Mesenchymal stem cell (in vitro differentiated cells and primary cell): ENCODE results near the gene TUBB1. TPM values are rescaled to one million over a fixed set of nuclear protein-coding genes. Genes with fewer than 3 reads are reported as not detected.
A peak's percentile ranks its signal among the peaks of the same experiment; 100 is the strongest.

Source experiments
- DNase-seq: peaks from one replicate; pipeline ENCODE4 v3.0.0-alpha.2; 2013
- H2AFZ ChIP-seq: one replicate; pipeline ENCODE4 v1.6.1; 2013; ENCODE audit warnings: low read depth, mild to moderate bottlenecking, control low read depth, inconsistent platforms, low read length, moderate library complexity
- H2AK5ac ChIP-seq: 2 replicates; pipeline ENCODE4 v1.6.1; 2013; ENCODE audit warnings: low read length, moderate library complexity, mild to moderate bottlenecking, inconsistent platforms; ENCODE audit not compliant: severe bottlenecking
- H2BK120ac ChIP-seq: one replicate; pipeline ENCODE4 v1.6.1; 2013; ENCODE audit warnings: low read depth, mild to moderate bottlenecking, inconsistent platforms, low read length, moderate library complexity
- H2BK12ac ChIP-seq, 2 experiments: one replicate each; pipeline ENCODE4 v1.6.1; 2013; ENCODE audit warnings: inconsistent platforms in 2 of 2, low read length in 2 of 2, mild to moderate bottlenecking in 2 of 2, moderate library complexity in 2 of 2, control low read depth in 1 of 2
- H2BK15ac ChIP-seq: one replicate; pipeline ENCODE4 v1.6.1; 2013; ENCODE audit warnings: mild to moderate bottlenecking, low read depth, inconsistent platforms; ENCODE audit not compliant: poor library complexity, severe bottlenecking
- H2BK5ac ChIP-seq: 2 replicates; pipeline ENCODE4 v1.6.1; 2013; ENCODE audit warnings: low read depth, mild to moderate bottlenecking, low read length, control low read depth, inconsistent platforms; ENCODE audit not compliant: poor library complexity, severe bottlenecking
- H3K14ac ChIP-seq, 2 experiments: one replicate each; pipeline ENCODE4 v1.6.1; 2013; ENCODE audit warnings: inconsistent platforms in 2 of 2, low read length in 2 of 2, control low read depth in 1 of 2, mild to moderate bottlenecking in 1 of 2, moderate library complexity in 1 of 2
- H3K18ac ChIP-seq, 2 experiments: one replicate each; pipeline ENCODE4 v1.6.1; 2013; ENCODE audit warnings: inconsistent platforms in 2 of 2, low read length in 2 of 2, control low read depth in 1 of 2, low read depth in 1 of 2, mild to moderate bottlenecking in 1 of 2
- H3K23ac ChIP-seq, 2 experiments: one replicate each; pipeline ENCODE4 v1.6.1; 2013; ENCODE audit warnings: inconsistent platforms in 2 of 2, low read length in 2 of 2, mild to moderate bottlenecking in 2 of 2, moderate library complexity in 2 of 2, control low read depth in 1 of 2
- H3K27ac ChIP-seq: 2 replicates; pipeline ENCODE4 v1.5.1; 2013; ENCODE audit warnings: mild to moderate bottlenecking, moderate library complexity, low read length, control low read depth, inconsistent platforms; ENCODE audit not compliant: poor library complexity, severe bottlenecking
- H3K27me3 ChIP-seq, 2 experiments: 2 replicates each; pipeline versions ENCODE4 v1.6.1 to v1.7.0; 2013; ENCODE audit warnings: low read length in 2 of 2, mild to moderate bottlenecking in 2 of 2, moderate library complexity in 2 of 2, control low read depth in 1 of 2, inconsistent platforms in 1 of 2; ENCODE audit not compliant: control insufficient read depth in 1 of 2, insufficient read depth in 1 of 2
- H3K36me3 ChIP-seq, 2 experiments: 2 replicates each; pipeline versions ENCODE4 v1.6.1 to v1.7.0; 2013; ENCODE audit warnings: low read length in 2 of 2, control low read depth in 1 of 2, inconsistent platforms in 1 of 2, low read depth in 1 of 2, mild to moderate bottlenecking in 1 of 2; ENCODE audit not compliant: insufficient read depth in 2 of 2, control insufficient read depth in 1 of 2
- H3K4ac ChIP-seq, 2 experiments: one replicate each; pipeline ENCODE4 v1.6.1; 2013; ENCODE audit warnings: inconsistent platforms in 2 of 2, low read length in 2 of 2, mild to moderate bottlenecking in 2 of 2, moderate library complexity in 2 of 2, control low read depth in 1 of 2, low read depth in 1 of 2
- H3K4me1 ChIP-seq: 2 replicates; pipeline ENCODE4 v1.6.1; 2013; ENCODE audit warnings: low read depth, low read length, control low read depth; ENCODE audit not compliant: control insufficient read depth, insufficient read depth
- H3K4me2 ChIP-seq: 2 replicates; pipeline ENCODE4 v1.6.1; 2013; ENCODE audit warnings: low read length, mild to moderate bottlenecking, inconsistent platforms; ENCODE audit not compliant: poor library complexity, severe bottlenecking
- H3K4me3 ChIP-seq, 2 experiments: 2 replicates each; pipeline versions ENCODE4 v1.5.1 to v1.7.0; 2013; ENCODE audit warnings: low read length in 2 of 2, mild to moderate bottlenecking in 2 of 2, control low read depth in 1 of 2, low read depth in 1 of 2; ENCODE audit not compliant: insufficient read depth in 1 of 2
- H3K79me1 ChIP-seq: replicated peaks from 2 replicates; pipeline ENCODE4 v1.6.1; 2013; ENCODE audit warnings: mild to moderate bottlenecking, control low read depth, low read length, inconsistent platforms; ENCODE audit not compliant: poor library complexity, severe bottlenecking
- H3K9ac ChIP-seq: 2 replicates; pipeline ENCODE4 v1.7.0; 2013; ENCODE audit warnings: mild to moderate bottlenecking, low read length, moderate library complexity
- H3K9me3 ChIP-seq: 2 replicates; pipeline ENCODE4 v1.7.0; 2013; ENCODE audit warnings: mild to moderate bottlenecking, low read length; ENCODE audit not compliant: control insufficient read depth
- H4K8ac ChIP-seq: one replicate; pipeline ENCODE4 v1.6.1; 2013; ENCODE audit warnings: inconsistent platforms, mild to moderate bottlenecking, low read length, moderate library complexity
- H4K91ac ChIP-seq: one replicate; pipeline ENCODE4 v1.6.1; 2013; ENCODE audit warnings: mild to moderate bottlenecking, low read length, inconsistent platforms
- WGBS: methylation state at CpG from one replicate; pipeline ENCODE4 v1.1.7; 2013; ENCODE audit warnings: mixed read lengths; 5-methylcytosine and 5-hydroxymethylcytosine counted together
- polyA plus RNA-seq, 2 experiments: library from polyadenylated mRNA; stranded (reverse); fragments of 200-250 nt; gene quantifications; one replicate each; pipeline ENCODE4 v1.2.3, GENCODE V29; 2013

Gene TUBB1
- polyA plus RNA-seq (2013, experiment 1 of 2) = not detected
- not detected for polyA plus RNA-seq (2013, experiment 2 of 2)

GRCh38 chr20:59019217-59019616 lies at the start of gene TUBB1:
Gene TUBB1, plus strand, starts transcription at chr20:59019429. Its CDS starts 94 bp downstream, at chr20:59019523.
- H4K91ac ChIP-seq = no peak within 1 kb of the TSS
- no peak within 1 kb of the TSS for H2BK15ac ChIP-seq
- no peak within 1 kb of the TSS for H3K4me2 ChIP-seq
- H3K27me3 ChIP-seq = no peaks in the 10 kb centered on the region
- no peak within 1 kb of the TSS for H2BK12ac ChIP-seq
- H3K4ac ChIP-seq = no peak within 1 kb of the TSS
- no peak within 1 kb of the TSS for H4K8ac ChIP-seq
- H3K23ac ChIP-seq = no peak within 1 kb of the TSS
- H3K36me3 ChIP-seq = peaks cover 21 to 30% of the 10 kb centered on the region in 2 experiments
- no peaks in the 10 kb centered on the region for H3K9me3 ChIP-seq
- H2AK5ac ChIP-seq = no peak within 1 kb of the TSS
- WGBS = 98% methylated on average over 5 of the region's 5 CpGs
- no peak within 1 kb of the TSS for H2BK5ac ChIP-seq
- DNase-seq = no peak
- H3K4me1 ChIP-seq = no peaks in the 10 kb centered on the region
- H3K18ac ChIP-seq = no peak within 1 kb of the TSS
- no peak within 1 kb of the TSS for H2BK120ac ChIP-seq
- H3K4me3 ChIP-seq = no peak within 1 kb of the TSS
- no peak within 1 kb of the TSS for H2AFZ ChIP-seq
- peaks cover 19% of the 10 kb centered on the region for H3K79me1 ChIP-seq
- H3K27ac ChIP-seq = no peak within 1 kb of the TSS
- no peak within 1 kb of the TSS for H3K9ac ChIP-seq
- H3K14ac ChIP-seq = no peak within 1 kb of the TSS

GRCh38 chr20:58969439-58969838 lies 49.8 kb upstream of the TUBB1 start:
- Histone ChIP-seq H3K9ac (no peak overlapping the region), H2BK5ac (no peak overlapping the region), H3K4me2 (no peak overlapping the region), H3K27ac (no peak overlapping the region), H3K18ac (no peak overlapping the region), H3K27me3 (peaks cover 5 to 6% of the 10 kb centered on the region in 2 experiments), H2AFZ (no peak overlapping the region), H3K4me1 (no peaks in the 10 kb centered on the region), H3K4ac (no peak overlapping the region), H2AK5ac (no peak overlapping the region), H3K9me3 (peaks cover 23% of the 10 kb centered on the region), H2BK12ac (no peak overlapping the region), H3K4me3 (no peak overlapping the region), H4K8ac (no peak overlapping the region), H3K79me1 (no peaks in the 10 kb centered on the region), H3K36me3 (no peaks in the 10 kb centered on the region), H4K91ac (no peak overlapping the region), H2BK15ac (no peak overlapping the region), H3K14ac (no peak overlapping the region), H2BK120ac (no peak overlapping the region), H3K23ac (no peak overlapping the region)
- DNase-seq = no peak
- WGBS = 67% methylated on average over 2 of the region's 2 CpGs

GRCh38 chr20:58970146-58970545 lies 49.1 kb upstream of the TUBB1 start:
- H3K79me1 ChIP-seq = no peaks in the 10 kb centered on the region
- no peak overlapping the region for H3K4ac ChIP-seq
- WGBS = 71% methylated on average over 1 of the region's 1 CpG
- H3K9ac ChIP-seq = no peak overlapping the region
- no peaks in the 10 kb centered on the region for H3K36me3 ChIP-seq
- H3K4me3 ChIP-seq = no peak overlapping the region
- peaks cover 24% of the 10 kb centered on the region for H3K9me3 ChIP-seq
- no peak overlapping the region for H3K4me2 ChIP-seq
- no peak overlapping the region for H4K8ac ChIP-seq
- H3K4me1 ChIP-seq = no peaks in the 10 kb centered on the region
- H3K14ac ChIP-seq = no peak overlapping the region
- DNase-seq = no peak
- H2AK5ac ChIP-seq = no peak overlapping the region
- no peak overlapping the region for H2BK5ac ChIP-seq
- H3K23ac ChIP-seq = no peak overlapping the region
- no peak overlapping the region for H2BK15ac ChIP-seq
- no peak overlapping the region for H2BK120ac ChIP-seq
- H3K27ac ChIP-seq = no peak overlapping the region
- no peak overlapping the region for H3K18ac ChIP-seq
- H4K91ac ChIP-seq = no peak overlapping the region
- no peak overlapping the region for H2AFZ ChIP-seq
- peaks cover 5% of the 10 kb centered on the region in 2 experiments for H3K27me3 ChIP-seq
- no peak overlapping the region for H2BK12ac ChIP-seq

- Histone ChIP-seq H3K4me3 (no peak overlapping the region), H3K4me2 (no peak overlapping the region), H4K91ac (no peak overlapping the region)
These were observed 47.8 kb upstream of the TUBB1 start for GRCh38 chr20:58971429-58971828.

More at GRCh38 chr20:58971429-58971828, 47.8 kb upstream of the TUBB1 start:
- Histone ChIP-seq H3K18ac (no peak overlapping the region), H3K14ac (no peak overlapping the region), H2BK12ac (no peak overlapping the region), H3K9ac (no peak overlapping the region), H2BK5ac (no peak overlapping the region), H3K23ac (no peak overlapping the region), H3K27ac (no peak overlapping the region), H2BK120ac (no peak overlapping the region), H3K79me1 (no peaks in the 10 kb centered on the region), H2AFZ (peak overlapping the region; percentile 27), H4K8ac (no peak overlapping the region), H3K4ac (no peak overlapping the region), H3K9me3 (peaks cover 37% of the 10 kb centered on the region), H2AK5ac (no peak overlapping the region), H3K36me3 (no peaks in the 10 kb centered on the region), H2BK15ac (no peak overlapping the region), H3K27me3 (no peaks in the 10 kb centered on the region), H3K4me1 (no peaks in the 10 kb centered on the region)
- 76% methylated on average over 6 of the region's 6 CpGs for WGBS
- no peak for DNase-seq
